Choroid plexus epithelial cell (primary cell): Measurements from ENCODE around the gene PRR20G.

Source experiments
- DNase-seq: peaks from one replicate; pipeline ENCODE4 v3.0.0-alpha.2; 2010; ENCODE audit warnings: low read depth
- H3K4me3 ChIP-seq: 2 replicates; pipeline ENCODE4 v1.5.1; 2011; ENCODE audit warnings: low read depth, mild to moderate bottlenecking, control low read depth, low read length, moderate library complexity
- CTCF ChIP-seq: conservative IDR thresholded peaks from 2 replicates; pipeline ENCODE4 v1.5.1; 2011; ENCODE audit warnings: low read depth, mild to moderate bottlenecking, control low read depth, inconsistent platforms, low read length, moderate library complexity

Gene PRR20G

GRCh38 chr3:127287840-127288239, at the start of gene PRR20G:
PRR20G (minus strand) TSS chr3:127288046; CDS start chr3:127287365, 681 bp downstream.
- no peak for TF ChIP-seq CTCF
- no peak within 1 kb of the TSS for H3K4me3 ChIP-seq
- DNase-seq: no peak

- no peak for DNase-seq
- no peak for TF ChIP-seq CTCF
- no peak overlapping the region for H3K4me3 ChIP-seq
Observed at GRCh38 chr3:127337001-127337400, 49.2 kb upstream of the PRR20G start.

GRCh38 chr3:127336101-127336500, 48.3 kb upstream of the PRR20G start:
- TF ChIP-seq CTCF: no peak
- DNase-seq: no peak
- no peak overlapping the region for H3K4me3 ChIP-seq

- no peak overlapping the region for H3K4me3 ChIP-seq
- no peak for TF ChIP-seq CTCF
- DNase-seq: no peak
Observed at GRCh38 chr3:127330385-127330784, 42.5 kb upstream of the PRR20G start.

GRCh38 chr3:127329631-127330285, 41.9 kb upstream of the PRR20G start:
- H3K4me3 ChIP-seq: no peak overlapping the region
- no peak for TF ChIP-seq CTCF
- no peak for DNase-seq

- DNase-seq: no peak
- TF ChIP-seq CTCF: no peak
Observed at GRCh38 chr3:127328421-127328820, 40.6 kb upstream of the PRR20G start.

GRCh38 chr3:127326341-127326740, 38.5 kb upstream of the PRR20G start:
- DNase-seq: no peak
- TF ChIP-seq CTCF: no peak
- no peak overlapping the region for H3K4me3 ChIP-seq

More at GRCh38 chr3:127328421-127328820, 40.6 kb upstream of the PRR20G start:
- H3K4me3 ChIP-seq: no peak overlapping the region
